ENCODE results near the gene IFIT2.

- TF ChIP-seq CTCF (conservative IDR thresholded peaks at IDR 0.05; ENCODE audit: low read length) (no peak), EZH2phosphoT487 (IDR thresholded peaks at IDR 0.05; ENCODE audit: borderline replicate concordance, low read depth, low read length) (no peak)
Observed at GRCh38 chr10:89327803-89328441, 26.1 kb downstream of the IFIT2 start, which contains the start of gene IFIT3.

Data from OCI-LY7 (cell line).